SH-SY5Y (cell line): ENCODE measurements around the gene TRPM3.

ENCODE experiments used
- GATA2 ChIP-seq: IDR thresholded peaks from 2 replicates; pipeline ENCODE4 v1.6.1; 2011; ENCODE audit warnings: mild to moderate bottlenecking, low read depth, low read length
- GATA3 ChIP-seq: IDR thresholded peaks from 2 replicates; pipeline ENCODE4 v1.6.1; 2011; ENCODE audit warnings: low read depth, mild to moderate bottlenecking, low read length, moderate library complexity

GRCh38 chr9:70694758-70695157 lies 426.7 kb downstream of the TRPM3 start:
- TF ChIP-seq GATA2 (no peak), GATA3 (no peak)
